GM13977 (cell line): ENCODE data around the gene ACTL7B.
A peak's percentile ranks its signal among the peaks of the same experiment; 100 is the strongest.

ENCODE experiments used
- DNase-seq: peaks from one replicate; pipeline ENCODE4 v3.0.0; 2012; ENCODE audit warnings: low spot score
- CTCF ChIP-seq: IDR thresholded peaks from 2 replicates; pipeline ENCODE4 v1.5.1; 2012; ENCODE audit warnings: mild to moderate bottlenecking, control low read depth; ENCODE audit not compliant: insufficient read depth; ENCODE audit errors: extremely low read depth, missing control alignments
- in situ Hi-C: fragments of 300-500 bp; cut with MboI; formaldehyde crosslinking; loops from one replicate; pipeline ENCODE4 v1.12.0; 2022; ENCODE audit warnings: low sequenced_read_pairs, low pct_unique_long_range_greater_than_20kb, mixed read lengths, inconsistent platforms; ENCODE audit not compliant: unreplicated experiment

Gene ACTL7B

GRCh38 chr9:108831496-108832178 is 24.1 kb downstream of the ACTL7B start:
- in situ Hi-C loops = no loop called here
- no peak for TF ChIP-seq CTCF

GRCh38 chr9:108830272-108830671 is 25.5 kb downstream of the ACTL7B start:
- TF ChIP-seq CTCF = no peak
- in situ Hi-C loops = no loop called here
- DNase-seq = no peak

More at GRCh38 chr9:108831496-108832178, 24.1 kb downstream of the ACTL7B start:
- DNase-seq = no peak

GRCh38 chr9:108823829-108824228 is 32.0 kb downstream of the ACTL7B start:
- no peak for TF ChIP-seq CTCF
- DNase-seq = no peak
- in situ Hi-C loops = no loop called here

- in situ Hi-C loops = no loop called here
- DNase-seq = no peak
- no peak for TF ChIP-seq CTCF
These were observed 39.7 kb downstream of the ACTL7B start for GRCh38 chr9:108816037-108816436.

GRCh38 chr9:108815156-108815555 is 40.6 kb downstream of the ACTL7B start:
- in situ Hi-C loops = no loop called here
- TF ChIP-seq CTCF = no peak
- no peak for DNase-seq

- no peak for DNase-seq
- in situ Hi-C loops = no loop called here
- TF ChIP-seq CTCF = peak; percentile 4
These were observed 41.7 kb downstream of the ACTL7B start for GRCh38 chr9:108813951-108814601.
